Effector CD4-positive, alpha-beta T cell (primary cell): ENCODE results near the gene GAA.
"Not testable (repeated sequence)": the region's sequence is repeated elsewhere in the genome, so short reads cannot be mapped to it uniquely, and the experiment has no call there.

ENCODE experiments used
- DNase-seq: peaks from one replicate; pipeline ENCODE4 v3.0.0-alpha.2; 2020

The GAA gene

DNA sequence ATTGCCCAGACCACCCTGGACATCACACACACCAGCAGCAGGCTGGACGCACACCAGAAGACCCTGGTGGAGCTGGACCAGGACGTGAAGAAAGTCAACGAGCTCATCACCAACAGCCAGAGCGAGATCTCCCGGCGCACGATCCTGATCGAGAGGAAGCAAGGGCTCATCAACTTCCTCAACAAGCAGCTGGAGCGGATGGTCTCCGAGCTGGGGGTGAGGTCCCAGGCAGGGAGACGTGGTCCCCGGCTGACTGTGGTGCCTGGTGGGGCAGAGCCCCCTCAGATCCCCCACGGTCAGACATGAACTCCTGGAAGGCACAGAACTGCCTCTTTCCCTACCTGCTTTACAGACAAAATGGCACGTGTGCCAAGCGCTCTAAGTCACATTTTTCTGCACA is 16.6 kb upstream of the GAA start:
- no peak for DNase-seq

DNA sequence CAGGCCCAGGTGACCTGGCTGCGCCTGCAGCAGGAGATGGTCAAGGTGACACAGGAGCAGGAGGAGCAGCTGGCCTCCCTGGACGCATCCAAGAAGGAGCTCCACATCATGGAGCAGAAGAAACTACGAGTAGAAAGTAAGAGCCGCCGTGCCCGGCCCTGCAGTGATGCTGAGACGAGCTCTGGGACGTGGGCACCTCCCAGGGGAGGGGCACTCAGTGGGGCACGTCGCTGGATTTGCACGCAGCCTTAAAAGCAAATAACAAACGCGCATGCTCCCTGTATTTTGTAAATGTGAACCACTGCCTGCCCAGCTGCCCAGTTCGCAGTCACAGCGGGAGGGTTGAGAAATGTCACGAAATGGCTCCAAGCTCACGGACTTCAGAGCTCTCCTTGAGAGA is 15.3 kb upstream of the GAA start:
- no peak for DNase-seq

DNA sequence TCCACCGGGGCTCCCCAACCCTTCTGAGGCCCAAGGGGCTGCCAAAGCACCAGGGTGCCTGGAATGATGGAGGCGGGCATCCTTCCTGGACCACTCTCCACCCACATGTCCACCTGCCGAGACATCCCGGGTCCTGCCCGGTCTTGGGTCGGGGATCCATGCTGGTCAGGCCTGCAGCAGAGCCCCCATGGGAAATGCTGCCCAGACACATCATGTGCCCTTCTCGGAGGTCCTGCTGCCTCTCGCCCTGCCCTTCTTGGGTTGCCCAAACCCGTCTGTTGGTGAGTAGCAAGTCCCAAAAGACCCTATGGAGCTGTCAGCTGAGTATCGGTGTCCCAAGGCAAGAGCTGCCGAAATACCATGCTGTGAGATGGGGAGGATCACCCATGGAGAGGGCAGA is 14.8 kb upstream of the GAA start:
- no peak for DNase-seq

DNA sequence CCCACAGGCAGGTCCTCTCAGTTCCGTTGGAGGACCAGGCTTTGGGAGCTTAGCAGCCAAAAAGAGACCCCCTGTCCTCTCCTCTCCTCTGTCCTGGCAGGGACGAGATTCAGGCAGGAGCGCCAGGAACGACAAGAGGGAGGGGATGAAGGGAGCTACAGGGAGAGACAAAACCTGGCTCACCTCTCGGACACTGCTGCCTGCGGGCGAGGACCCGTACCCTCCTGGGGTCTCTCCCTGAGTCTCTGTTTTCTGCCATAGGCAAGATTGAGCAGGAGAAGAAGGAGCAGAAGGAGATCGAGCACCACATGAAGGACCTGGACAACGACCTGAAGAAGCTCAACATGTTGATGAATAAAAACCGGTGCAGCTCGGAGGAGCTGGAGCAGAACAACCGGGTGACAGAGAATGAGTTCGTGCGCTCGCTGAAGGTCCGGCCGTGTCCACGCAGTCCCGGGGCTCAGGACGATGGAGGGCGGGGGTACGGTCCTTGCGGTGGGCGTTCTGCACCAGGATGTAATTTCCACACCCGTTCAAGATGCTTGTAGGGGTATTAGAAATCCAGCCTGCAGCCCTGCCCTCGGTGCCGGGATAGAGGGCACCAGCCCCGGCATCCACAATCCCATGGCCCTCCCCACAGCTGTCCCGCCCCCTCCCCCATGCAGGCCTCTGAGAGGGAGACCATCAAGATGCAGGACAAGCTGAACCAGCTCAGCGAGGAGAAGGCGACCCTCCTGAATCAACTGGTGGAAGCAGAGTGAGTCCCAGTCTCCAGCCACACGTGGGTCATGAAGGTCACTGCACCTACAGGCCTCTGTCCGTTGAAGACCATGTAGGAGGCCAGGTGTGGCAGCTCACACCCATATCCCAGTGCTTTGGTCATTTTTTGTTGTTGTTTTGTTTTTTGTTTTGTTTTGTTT is 13.8 kb upstream of the GAA start:
- no peak for DNase-seq

DNA sequence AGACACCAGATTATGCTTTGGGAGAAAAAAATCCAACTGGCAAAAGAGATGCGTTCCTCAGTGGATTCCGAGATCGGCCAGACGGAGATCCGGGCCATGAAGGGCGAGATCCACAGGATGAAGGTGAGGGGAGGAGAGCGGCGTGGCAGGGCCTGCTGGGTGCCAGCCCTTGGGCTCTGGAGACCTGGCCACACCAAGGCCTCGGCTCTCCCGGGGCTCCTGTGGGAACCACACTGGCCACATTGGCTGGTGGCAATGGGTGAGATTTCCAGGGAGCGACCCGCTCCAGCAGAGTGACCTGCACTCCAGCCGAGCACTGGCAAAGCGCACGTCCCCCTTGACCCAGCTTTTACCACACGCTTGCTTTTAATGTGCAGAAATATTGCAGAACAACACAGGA is 11.6 kb upstream of the GAA start:
- no peak for DNase-seq

DNA sequence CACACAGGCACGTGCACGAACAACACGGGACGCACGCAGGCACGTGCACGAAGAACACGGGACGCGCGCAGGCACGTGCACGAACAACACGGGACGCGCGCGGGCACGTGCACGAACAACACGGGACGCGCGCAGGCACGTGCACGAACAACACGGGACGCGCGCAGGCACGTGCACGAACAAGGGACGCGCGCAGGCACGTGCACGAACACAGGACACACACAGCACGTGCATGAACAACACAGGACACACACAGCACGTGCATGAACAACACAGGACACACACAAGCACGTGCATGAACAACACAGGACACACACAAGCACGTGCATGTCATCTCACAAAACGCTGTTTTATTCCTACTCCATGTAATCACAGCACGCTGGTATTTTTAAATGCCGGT is 11.2 kb upstream of the GAA start:
- not testable (repeated sequence) for DNase-seq

DNA sequence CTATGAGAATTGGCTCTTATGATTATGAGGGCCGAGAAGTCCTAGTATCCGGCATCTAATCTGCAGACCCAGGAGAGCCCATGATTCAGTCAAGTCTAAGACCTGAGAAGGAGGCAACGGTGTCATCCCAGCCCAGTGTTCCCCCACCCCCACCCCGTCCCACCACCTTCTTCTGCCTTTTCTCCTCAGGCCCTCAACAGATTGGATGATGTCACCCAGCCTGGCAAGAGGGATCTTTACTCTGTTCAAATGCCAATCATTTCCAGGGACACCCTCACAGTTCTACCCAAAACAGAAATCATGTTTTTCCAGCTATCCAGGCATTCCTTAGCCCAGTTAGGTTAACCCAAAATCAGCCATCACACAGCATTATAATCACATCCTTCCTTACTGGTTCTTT is 10.0 kb upstream of the GAA start:
- no peak for DNase-seq

DNA sequence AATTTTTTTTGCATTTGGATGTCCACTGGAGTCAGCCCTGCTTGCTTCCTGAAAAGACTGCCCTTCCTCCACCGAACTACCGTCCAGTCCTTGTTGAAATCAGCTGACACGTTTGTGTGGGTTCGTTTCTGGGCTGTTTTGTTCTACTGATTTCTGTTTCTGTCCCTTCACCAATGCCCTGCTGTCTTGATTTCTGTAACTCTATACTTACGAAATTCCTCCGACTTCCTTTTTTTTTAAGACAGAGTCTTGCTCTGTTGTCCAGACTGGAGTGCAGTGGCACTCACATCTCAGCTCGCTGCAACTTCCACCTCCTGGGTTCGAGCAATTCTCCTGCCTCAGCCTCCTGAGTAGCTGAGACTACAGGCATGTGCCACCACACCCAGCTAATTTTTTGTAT is 8.4 kb upstream of the GAA start:
- no peak for DNase-seq

DNA sequence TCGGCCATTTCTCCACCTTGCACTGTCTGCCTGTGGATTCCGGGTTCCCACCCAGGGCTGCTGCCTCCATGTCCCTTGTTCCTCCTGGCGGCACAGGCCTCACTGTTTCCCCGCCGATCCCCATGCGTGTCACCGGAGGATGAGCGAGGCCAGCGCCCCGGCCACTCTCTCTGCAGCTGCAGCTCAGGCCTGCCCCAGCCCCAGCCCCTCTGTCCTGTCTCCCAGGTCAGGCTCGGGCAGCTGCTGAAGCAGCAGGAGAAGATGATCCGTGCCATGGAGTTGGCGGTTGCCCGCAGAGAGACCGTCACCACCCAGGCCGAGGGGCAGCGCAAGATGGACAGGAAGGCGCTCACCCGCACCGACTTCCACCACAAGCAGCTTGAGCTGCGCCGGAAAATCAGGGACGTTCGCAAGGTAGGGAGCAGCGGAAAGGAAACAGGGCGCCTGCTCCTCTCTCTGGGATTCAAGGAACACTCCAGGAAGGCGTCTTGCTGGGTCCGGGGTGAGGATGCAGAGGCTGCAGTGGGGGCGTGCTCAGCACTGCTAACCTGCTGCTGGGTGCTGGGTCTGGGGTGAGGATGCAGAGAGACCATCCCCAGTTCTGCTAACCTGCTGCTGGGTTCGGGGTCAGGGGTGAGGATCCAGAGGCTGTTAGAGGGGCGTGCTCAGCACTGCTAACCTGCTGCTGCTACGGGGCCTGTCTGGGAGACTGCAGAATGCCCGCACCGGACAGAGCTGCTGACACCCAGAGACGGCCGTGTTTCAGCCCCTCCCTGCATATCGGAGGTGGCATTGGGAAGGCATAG is 6.1 kb upstream of the GAA start:
- DNase-seq, result no peak

DNA sequence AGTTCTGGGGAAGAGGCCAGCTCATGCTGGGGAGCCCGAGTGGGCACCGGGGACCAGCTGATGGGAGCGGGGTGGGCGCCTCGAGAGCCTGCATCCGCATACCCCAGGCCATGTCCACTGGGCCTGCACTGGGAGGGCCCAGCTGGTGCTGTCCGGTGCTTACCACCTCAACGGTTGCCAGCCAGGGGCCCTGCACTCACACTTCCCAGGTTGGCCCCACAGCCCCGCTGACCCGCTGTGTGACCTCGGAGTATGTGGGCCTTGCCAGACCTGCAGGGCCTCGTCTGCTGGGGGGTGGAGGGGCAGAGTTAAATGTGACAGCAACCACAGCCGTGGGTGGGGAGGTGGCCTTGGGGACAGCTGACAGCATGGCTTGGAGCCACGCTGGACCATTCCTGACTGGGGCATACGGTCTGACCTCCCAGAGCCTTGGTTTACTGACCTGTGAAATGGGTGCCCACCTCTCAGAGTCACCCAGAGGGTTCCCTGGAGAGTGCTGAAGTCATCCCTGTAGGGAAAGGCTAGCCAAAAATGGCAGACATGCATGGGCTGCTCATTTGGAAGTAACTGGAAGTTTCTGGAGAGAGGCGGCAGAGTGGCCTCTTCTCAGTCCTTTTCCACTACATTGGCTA is 5.4 kb upstream of the GAA start:
- DNase-seq, result no peak

DNA sequence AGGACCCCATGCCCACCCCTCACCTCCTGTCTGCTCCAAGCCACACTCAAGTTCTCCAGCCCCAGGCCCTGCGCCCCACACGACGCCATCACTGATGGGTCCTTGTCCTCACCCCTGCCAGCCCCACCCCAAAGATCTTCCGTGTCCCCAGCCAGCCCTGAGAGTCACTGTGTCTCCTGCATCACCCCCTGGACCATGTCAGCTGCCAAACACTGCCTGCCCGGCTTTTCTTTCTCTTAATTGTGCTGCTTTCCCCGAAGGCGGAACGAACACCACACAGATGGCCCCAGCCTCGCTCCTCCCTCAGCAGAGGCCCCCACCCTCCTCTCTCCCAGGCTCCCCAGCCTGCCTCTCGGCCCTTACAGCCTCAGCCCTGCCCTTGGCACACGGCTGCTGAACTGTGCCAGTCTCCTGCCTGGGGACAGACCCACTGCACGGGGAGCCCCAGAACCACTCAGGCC is 4.8 kb upstream of the GAA start:
- no peak for DNase-seq

DNA sequence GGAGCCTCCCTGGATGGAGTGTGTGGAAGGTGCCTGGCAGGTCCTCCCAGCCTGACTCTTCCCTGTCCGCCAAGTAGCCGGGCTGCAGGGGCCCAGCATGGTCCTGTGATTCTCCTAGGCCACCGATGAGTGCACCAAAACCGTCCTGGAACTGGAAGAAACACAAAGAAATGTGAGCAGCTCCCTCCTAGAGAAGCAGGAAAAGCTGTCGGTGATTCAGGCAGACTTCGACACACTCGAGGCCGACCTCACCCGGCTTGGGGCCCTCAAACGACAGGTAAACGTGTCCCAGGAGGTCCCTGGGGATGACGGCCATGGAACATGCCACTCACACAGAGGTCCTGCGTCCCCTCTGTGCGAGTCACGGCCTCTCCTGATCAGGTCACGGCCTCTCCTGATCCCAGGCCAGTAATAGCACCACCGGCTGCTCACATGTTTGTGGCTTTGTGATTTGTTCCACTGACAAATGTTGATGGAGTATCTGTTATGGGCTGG is 4.2 kb upstream of the GAA start:
- DNase-seq, result no peak

DNA sequence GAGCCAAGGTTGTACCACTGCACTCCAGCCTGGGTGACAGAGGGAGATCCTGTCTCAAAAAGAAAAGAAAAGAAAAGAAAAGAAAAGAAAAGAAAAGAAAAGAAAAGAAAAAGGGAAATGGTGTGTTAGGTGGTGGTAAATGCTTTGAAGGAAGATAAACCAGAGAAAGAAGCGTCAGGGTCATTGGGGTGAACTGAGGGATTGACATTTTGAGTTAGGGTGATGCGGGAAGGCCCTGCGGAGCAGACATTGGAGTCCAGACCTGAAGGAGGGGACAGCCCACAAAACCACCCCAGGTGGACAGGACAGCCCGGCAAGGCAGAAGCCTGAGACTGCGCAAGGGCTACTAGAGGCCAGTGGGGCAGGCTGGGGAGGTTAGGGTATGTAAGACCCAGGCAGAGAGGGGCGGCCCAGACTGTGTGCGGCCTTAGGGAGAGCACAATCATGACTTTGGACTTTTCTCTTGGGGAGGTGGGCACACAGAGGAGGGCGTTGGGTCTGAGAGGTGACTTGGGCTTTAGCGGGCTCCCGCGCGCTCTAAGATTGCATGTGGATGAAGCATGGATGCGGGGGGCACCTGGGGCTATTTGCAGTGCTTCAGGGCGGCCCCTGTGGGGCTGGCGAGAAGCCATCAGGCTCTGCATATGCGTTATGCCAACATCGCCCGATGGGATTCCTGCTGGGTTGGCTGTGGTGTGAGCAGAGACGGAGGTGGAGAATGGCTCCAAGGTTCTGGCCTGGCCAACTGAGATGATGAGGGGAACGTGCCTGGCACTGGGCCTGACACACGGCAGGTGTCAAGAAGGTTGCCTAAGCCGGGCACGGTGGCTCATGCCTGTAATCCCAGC is 3.3 kb upstream of the GAA start:
- DNase-seq, result no peak

DNA sequence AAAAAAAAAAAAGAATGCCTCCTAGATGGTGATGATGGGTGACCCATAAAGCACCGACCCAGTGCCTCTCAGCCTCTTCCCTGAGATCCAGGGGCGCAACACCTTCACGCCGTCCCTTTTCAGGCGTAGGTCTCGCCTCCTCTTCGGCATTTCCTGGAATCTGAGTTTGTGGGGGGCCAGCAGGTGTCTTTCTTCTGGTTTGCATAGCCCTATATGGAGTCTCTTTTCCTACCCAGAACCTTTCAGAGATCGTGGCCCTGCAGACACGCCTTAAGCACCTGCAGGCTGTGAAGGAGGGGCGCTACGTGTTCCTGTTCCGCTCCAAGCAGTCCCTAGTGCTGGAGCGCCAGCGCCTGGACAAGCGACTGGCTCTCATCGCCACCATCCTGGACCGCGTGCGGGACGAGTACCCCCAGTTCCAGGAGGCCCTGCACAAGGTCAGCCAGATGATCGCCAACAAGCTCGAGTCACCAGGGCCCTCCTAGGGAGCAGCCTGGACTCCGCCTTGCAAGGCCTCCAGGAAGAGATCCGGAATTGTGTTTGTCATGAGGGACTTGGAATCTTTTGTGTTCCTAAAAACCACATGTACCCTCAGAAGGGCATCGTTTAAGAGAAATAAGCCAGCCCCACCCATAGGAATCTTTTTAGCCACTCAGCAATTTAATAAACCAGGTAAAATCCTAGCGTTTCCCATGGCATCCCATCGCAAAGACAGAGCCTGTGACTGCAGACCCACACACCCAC is 1.9 kb upstream of the GAA start:
- no peak for DNase-seq

DNA sequence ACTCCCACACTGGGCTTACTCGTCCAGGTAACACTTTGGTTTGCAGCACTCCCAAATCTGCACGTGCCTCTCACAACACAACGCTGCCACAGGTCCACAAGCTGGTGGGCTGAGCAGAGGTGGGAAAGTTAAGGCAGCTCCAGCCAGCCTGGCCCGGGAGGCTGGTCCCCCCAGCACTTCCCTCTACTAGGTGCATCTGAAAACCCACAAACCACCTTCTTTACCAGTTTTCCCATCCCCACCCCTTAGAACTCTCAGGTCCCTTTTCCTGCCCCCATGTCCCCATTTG is 1.4 kb upstream of the GAA start:
- DNase-seq, result no peak

DNA sequence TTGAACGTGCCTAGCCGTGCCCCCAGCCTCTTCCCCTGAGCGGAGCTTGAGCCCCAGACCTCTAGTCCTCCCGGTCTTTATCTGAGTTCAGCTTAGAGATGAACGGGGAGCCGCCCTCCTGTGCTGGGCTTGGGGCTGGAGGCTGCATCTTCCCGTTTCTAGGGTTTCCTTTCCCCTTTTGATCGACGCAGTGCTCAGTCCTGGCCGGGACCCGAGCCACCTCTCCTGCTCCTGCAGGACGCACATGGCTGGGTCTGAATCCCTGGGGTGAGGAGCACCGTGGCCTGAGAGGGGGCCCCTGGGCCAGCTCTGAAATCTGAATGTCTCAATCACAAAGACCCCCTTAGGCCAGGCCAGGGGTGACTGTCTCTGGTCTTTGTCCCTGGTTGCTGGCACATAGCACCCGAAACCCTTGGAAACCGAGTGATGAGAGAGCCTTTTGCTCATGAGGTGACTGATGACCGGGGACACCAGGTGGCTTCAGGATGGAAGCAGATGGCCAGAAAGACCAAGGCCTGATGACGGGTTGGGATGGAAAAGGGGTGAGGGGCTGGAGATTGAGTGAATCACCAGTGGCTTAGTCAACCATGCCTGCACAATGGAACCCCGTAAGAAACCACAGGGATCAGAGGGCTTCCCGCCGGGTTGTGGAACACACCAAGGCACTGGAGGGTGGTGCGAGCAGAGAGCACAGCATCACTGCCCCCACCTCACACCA is 724 bp downstream of the GAA start:
- no peak for DNase-seq

DNA sequence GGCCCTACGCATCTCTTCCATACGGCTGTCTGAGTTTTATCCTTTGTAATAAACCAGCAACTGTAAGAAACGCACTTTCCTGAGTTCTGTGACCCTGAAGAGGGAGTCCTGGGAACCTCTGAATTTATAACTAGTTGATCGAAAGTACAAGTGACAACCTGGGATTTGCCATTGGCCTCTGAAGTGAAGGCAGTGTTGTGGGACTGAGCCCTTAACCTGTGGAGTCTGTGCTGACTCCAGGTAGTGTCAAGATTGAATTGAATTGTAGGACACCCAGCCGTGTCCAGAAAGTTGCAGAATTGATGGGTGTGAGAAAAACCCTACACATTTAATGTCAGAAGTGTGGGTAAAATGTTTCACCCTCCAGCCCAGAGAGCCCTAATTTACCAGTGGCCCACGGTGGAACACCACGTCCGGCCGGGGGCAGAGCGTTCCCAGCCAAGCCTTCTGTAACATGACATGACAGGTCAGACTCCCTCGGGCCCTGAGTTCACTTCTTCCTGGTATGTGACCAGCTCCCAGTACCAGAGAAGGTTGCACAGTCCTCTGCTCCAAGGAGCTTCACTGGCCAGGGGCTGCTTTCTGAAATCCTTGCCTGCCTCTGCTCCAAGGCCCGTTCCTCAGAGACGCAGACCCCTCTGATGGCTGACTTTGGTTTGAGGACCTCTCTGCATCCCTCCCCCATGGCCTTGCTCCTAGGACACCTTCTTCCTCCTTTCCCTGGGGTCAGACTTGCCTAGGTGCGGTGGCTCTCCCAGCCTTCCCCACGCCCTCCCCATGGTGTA is 1.5 kb downstream of the GAA start:
- no peak for DNase-seq

DNA sequence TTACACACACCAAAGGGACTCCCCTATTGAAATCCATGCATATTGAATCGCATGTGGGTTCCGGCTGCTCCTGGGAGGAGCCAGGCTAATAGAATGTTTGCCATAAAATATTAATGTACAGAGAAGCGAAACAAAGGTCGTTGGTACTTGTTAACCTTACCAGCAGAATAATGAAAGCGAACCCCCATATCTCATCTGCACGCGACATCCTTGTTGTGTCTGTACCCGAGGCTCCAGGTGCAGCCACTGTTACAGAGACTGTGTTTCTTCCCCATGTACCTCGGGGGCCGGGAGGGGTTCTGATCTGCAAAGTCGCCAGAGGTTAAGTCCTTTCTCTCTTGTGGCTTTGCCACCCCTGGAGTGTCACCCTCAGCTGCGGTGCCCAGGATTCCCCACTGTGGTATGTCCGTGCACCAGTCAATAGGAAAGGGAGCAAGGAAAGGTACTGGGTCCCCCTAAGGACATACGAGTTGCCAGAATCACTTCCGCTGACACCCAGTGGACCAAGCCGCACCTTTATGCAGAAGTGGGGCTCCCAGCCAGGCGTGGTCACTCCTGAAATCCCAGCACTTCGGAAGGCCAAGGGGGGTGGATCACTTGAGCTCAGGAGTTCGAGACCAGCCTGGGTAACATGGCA is 2.2 kb downstream of the GAA start:
- DNase-seq, result no peak

DNA sequence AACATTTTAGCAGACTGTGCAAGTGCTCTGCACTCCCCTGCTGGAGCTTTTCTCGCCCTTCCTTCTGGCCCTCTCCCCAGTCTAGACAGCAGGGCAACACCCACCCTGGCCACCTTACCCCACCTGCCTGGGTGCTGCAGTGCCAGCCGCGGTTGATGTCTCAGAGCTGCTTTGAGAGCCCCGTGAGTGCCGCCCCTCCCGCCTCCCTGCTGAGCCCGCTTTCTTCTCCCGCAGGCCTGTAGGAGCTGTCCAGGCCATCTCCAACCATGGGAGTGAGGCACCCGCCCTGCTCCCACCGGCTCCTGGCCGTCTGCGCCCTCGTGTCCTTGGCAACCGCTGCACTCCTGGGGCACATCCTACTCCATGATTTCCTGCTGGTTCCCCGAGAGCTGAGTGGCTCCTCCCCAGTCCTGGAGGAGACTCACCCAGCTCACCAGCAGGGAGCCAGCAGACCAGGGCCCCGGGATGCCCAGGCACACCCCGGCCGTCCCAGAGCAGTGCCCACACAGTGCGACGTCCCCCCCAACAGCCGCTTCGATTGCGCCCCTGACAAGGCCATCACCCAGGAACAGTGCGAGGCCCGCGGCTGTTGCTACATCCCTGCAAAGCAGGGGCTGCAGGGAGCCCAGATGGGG is 3.1 kb downstream of the GAA start:
- no peak for DNase-seq
